ENCODE measurements around the gene FKBP2.
A peak's percentile ranks its signal among the peaks of the same experiment; 100 is the strongest.

Gene FKBP2

GRCh38 chr11:64247729-64248531 lies 7.0 kb downstream of the FKBP2 start:
- peak overlapping the region; percentile 67 to 92 for H3K9ac ChIP-seq (ENCODE audit: low read depth in 1 of 2, low read length in 2 of 2)
- peaks cover 52 to 74% of the 10 kb centered on the region in 2 donors for H3K4me1 ChIP-seq (ENCODE audit: control insufficient read depth in 1 of 2, insufficient read depth in 2 of 2, low read length in 2 of 2)
- H3K27me3 ChIP-seq (ENCODE audit: control insufficient read depth in 1 of 2, insufficient read depth in 2 of 2, low read length in 2 of 2) = no peaks in the 10 kb centered on the region
- H3K27ac ChIP-seq (ENCODE audit: low read depth, low read length) = peak overlapping the region; percentile 30
- H3K4me3 ChIP-seq (ENCODE audit: low read depth in 1 of 2, low read length in 2 of 2) = peak overlapping the region; percentile 95 to 100
- H3K9me3 ChIP-seq (ENCODE audit: control insufficient read depth in 1 of 2, low read length in 2 of 2) = no peaks in the 10 kb centered on the region
- peaks cover 0 to 12% of the 10 kb centered on the region in 2 donors for H3K36me3 ChIP-seq (ENCODE audit: control insufficient read depth in 1 of 2, insufficient read depth in 2 of 2, low read length in 2 of 2)

GRCh38 chr11:64248578-64248977 lies 7.7 kb downstream of the FKBP2 start:
- H3K36me3 ChIP-seq (ENCODE audit: control insufficient read depth in 1 of 2, insufficient read depth in 2 of 2, low read length in 2 of 2) = peaks cover 0 to 7% of the 10 kb centered on the region in 2 donors
- no peaks in the 10 kb centered on the region for H3K9me3 ChIP-seq (ENCODE audit: control insufficient read depth in 1 of 2, low read length in 2 of 2)
- H3K4me3 ChIP-seq (ENCODE audit: low read depth in 1 of 2, low read length in 2 of 2) = peak overlapping the region in 1 of 2 donors; percentile 100
- H3K27ac ChIP-seq (ENCODE audit: low read depth, low read length) = no peak overlapping the region
- H3K4me1 ChIP-seq (ENCODE audit: control insufficient read depth in 1 of 2, insufficient read depth in 2 of 2, low read length in 2 of 2) = peaks cover 52 to 74% of the 10 kb centered on the region in 2 donors
- no peaks in the 10 kb centered on the region for H3K27me3 ChIP-seq (ENCODE audit: control insufficient read depth in 1 of 2, insufficient read depth in 2 of 2, low read length in 2 of 2)
- H3K9ac ChIP-seq (ENCODE audit: low read depth in 1 of 2, low read length in 2 of 2) = peak overlapping the region; percentile 38 to 92

- peaks cover 54 to 74% of the 10 kb centered on the region in 2 donors for H3K4me1 ChIP-seq (ENCODE audit: control insufficient read depth in 1 of 2, insufficient read depth in 2 of 2, low read length in 2 of 2)
- H3K9ac ChIP-seq (ENCODE audit: low read depth in 1 of 2, low read length in 2 of 2) = peak overlapping the region in 1 of 2 donors; percentile 25
- H3K36me3 ChIP-seq (ENCODE audit: control insufficient read depth in 1 of 2, insufficient read depth in 2 of 2, low read length in 2 of 2) = peaks cover 0 to 4% of the 10 kb centered on the region in 2 donors
- no peak overlapping the region for H3K4me3 ChIP-seq (ENCODE audit: low read depth in 1 of 2, low read length in 2 of 2)
- no peaks in the 10 kb centered on the region for H3K9me3 ChIP-seq (ENCODE audit: control insufficient read depth in 1 of 2, low read length in 2 of 2)
- H3K27ac ChIP-seq (ENCODE audit: low read depth, low read length) = no peak overlapping the region
- no peaks in the 10 kb centered on the region for H3K27me3 ChIP-seq (ENCODE audit: control insufficient read depth in 1 of 2, insufficient read depth in 2 of 2, low read length in 2 of 2)
These were observed 8.1 kb downstream of the FKBP2 start for GRCh38 chr11:64249038-64249437.

- Histone ChIP-seq H3K4me3 (ENCODE audit: low read depth in 1 of 2, low read length in 2 of 2) (no peak overlapping the region), H3K9ac (ENCODE audit: low read depth in 1 of 2, low read length in 2 of 2) (peak overlapping the region; percentile 2 to 61), H3K27me3 (ENCODE audit: control insufficient read depth in 1 of 2, insufficient read depth in 2 of 2, low read length in 2 of 2) (no peaks in the 10 kb centered on the region), H3K9me3 (ENCODE audit: control insufficient read depth in 1 of 2, low read length in 2 of 2) (no peaks in the 10 kb centered on the region), H3K4me1 (ENCODE audit: control insufficient read depth in 1 of 2, insufficient read depth in 2 of 2, low read length in 2 of 2) (peaks cover 58 to 78% of the 10 kb centered on the region in 2 donors), H3K27ac (ENCODE audit: low read depth, low read length) (no peak overlapping the region), H3K36me3 (ENCODE audit: control insufficient read depth in 1 of 2, insufficient read depth in 2 of 2, low read length in 2 of 2) (peaks cover under 1 to 9% of the 10 kb centered on the region in 2 donors)
These were observed 8.9 kb downstream of the FKBP2 start for GRCh38 chr11:64249563-64250414.

GRCh38 chr11:64250415-64251015 lies 9.6 kb downstream of the FKBP2 start:
- Histone ChIP-seq H3K27me3 (ENCODE audit: control insufficient read depth in 1 of 2, insufficient read depth in 2 of 2, low read length in 2 of 2) (no peaks in the 10 kb centered on the region), H3K9ac (ENCODE audit: low read depth in 1 of 2, low read length in 2 of 2) (peak overlapping the region; percentile 61 to 82), H3K36me3 (ENCODE audit: control insufficient read depth in 1 of 2, insufficient read depth in 2 of 2, low read length in 2 of 2) (peaks cover 7 to 16% of the 10 kb centered on the region in 2 donors), H3K4me1 (ENCODE audit: control insufficient read depth in 1 of 2, insufficient read depth in 2 of 2, low read length in 2 of 2) (peaks cover 63 to 76% of the 10 kb centered on the region in 2 donors), H3K4me3 (ENCODE audit: low read depth in 1 of 2, low read length in 2 of 2) (peak overlapping the region; percentile 66 to 72), H3K9me3 (ENCODE audit: control insufficient read depth in 1 of 2, low read length in 2 of 2) (no peaks in the 10 kb centered on the region), H3K27ac (ENCODE audit: low read depth, low read length) (peak overlapping the region; percentile 39)

- Histone ChIP-seq H3K27ac (ENCODE audit: low read depth, low read length) (peak within 1 kb of the TSS; percentile 94), H3K27me3 (ENCODE audit: control insufficient read depth in 1 of 2, insufficient read depth in 2 of 2, low read length in 2 of 2) (no peaks in the 10 kb centered on the region), H3K9ac (ENCODE audit: low read depth in 1 of 2, low read length in 2 of 2) (peak within 1 kb of the TSS; percentile 84 to 89), H3K9me3 (ENCODE audit: control insufficient read depth in 1 of 2, low read length in 2 of 2) (no peaks in the 10 kb centered on the region), H3K36me3 (ENCODE audit: control insufficient read depth in 1 of 2, insufficient read depth in 2 of 2, low read length in 2 of 2) (peaks cover 11 to 23% of the 10 kb centered on the region in 2 donors), H3K4me1 (ENCODE audit: control insufficient read depth in 1 of 2, insufficient read depth in 2 of 2, low read length in 2 of 2) (peaks cover 59 to 71% of the 10 kb centered on the region in 2 donors), H3K4me3 (ENCODE audit: low read depth in 1 of 2, low read length in 2 of 2) (peak within 1 kb of the TSS; percentile 66 to 90)
These were observed 10.3 kb downstream of the FKBP2 start, which contains the start of gene PLCB3 for GRCh38 chr11:64251016-64251752. Gene PLCB3, plus strand, starts transcription at chr11:64251530. Its CDS starts 120 bp downstream, at chr11:64251650.

- no peaks in the 10 kb centered on the region for H3K27me3 ChIP-seq (ENCODE audit: control insufficient read depth in 1 of 2, insufficient read depth in 2 of 2, low read length in 2 of 2)
- H3K27ac ChIP-seq (ENCODE audit: low read depth, low read length) = peak overlapping the region; percentile 94
- peak overlapping the region; percentile 84 to 89 for H3K9ac ChIP-seq (ENCODE audit: low read depth in 1 of 2, low read length in 2 of 2)
- H3K4me1 ChIP-seq (ENCODE audit: control insufficient read depth in 1 of 2, insufficient read depth in 2 of 2, low read length in 2 of 2) = peaks cover 59 to 71% of the 10 kb centered on the region in 2 donors
- peak overlapping the region; percentile 66 to 90 for H3K4me3 ChIP-seq (ENCODE audit: low read depth in 1 of 2, low read length in 2 of 2)
- H3K9me3 ChIP-seq (ENCODE audit: control insufficient read depth in 1 of 2, low read length in 2 of 2) = no peaks in the 10 kb centered on the region
- H3K36me3 ChIP-seq (ENCODE audit: control insufficient read depth in 1 of 2, insufficient read depth in 2 of 2, low read length in 2 of 2) = peaks cover 16 to 28% of the 10 kb centered on the region in 2 donors
These were observed 10.8 kb downstream of the FKBP2 start for GRCh38 chr11:64251753-64252002.

GRCh38 chr11:64252003-64252872 lies 11.3 kb downstream of the FKBP2 start:
- Histone ChIP-seq H3K4me1 (ENCODE audit: control insufficient read depth in 1 of 2, insufficient read depth in 2 of 2, low read length in 2 of 2) (peaks cover 59 to 68% of the 10 kb centered on the region in 2 donors), H3K27ac (ENCODE audit: low read depth, low read length) (peak overlapping the region; percentile 94), H3K36me3 (ENCODE audit: control insufficient read depth in 1 of 2, insufficient read depth in 2 of 2, low read length in 2 of 2) (peaks cover 16 to 31% of the 10 kb centered on the region in 2 donors), H3K9me3 (ENCODE audit: control insufficient read depth in 1 of 2, low read length in 2 of 2) (no peaks in the 10 kb centered on the region), H3K4me3 (ENCODE audit: low read depth in 1 of 2, low read length in 2 of 2) (peak overlapping the region; percentile 66 to 90), H3K9ac (ENCODE audit: low read depth in 1 of 2, low read length in 2 of 2) (peak overlapping the region; percentile 84 to 89), H3K27me3 (ENCODE audit: control insufficient read depth in 1 of 2, insufficient read depth in 2 of 2, low read length in 2 of 2) (no peaks in the 10 kb centered on the region)

- no peaks in the 10 kb centered on the region for H3K27me3 ChIP-seq (ENCODE audit: control insufficient read depth in 1 of 2, insufficient read depth in 2 of 2, low read length in 2 of 2)
- no peaks in the 10 kb centered on the region for H3K9me3 ChIP-seq (ENCODE audit: control insufficient read depth in 1 of 2, low read length in 2 of 2)
- H3K9ac ChIP-seq (ENCODE audit: low read depth in 1 of 2, low read length in 2 of 2) = peak overlapping the region; percentile 56 to 89
- peaks cover 53 to 61% of the 10 kb centered on the region in 2 donors for H3K4me1 ChIP-seq (ENCODE audit: control insufficient read depth in 1 of 2, insufficient read depth in 2 of 2, low read length in 2 of 2)
- H3K4me3 ChIP-seq (ENCODE audit: low read depth in 1 of 2, low read length in 2 of 2) = peak overlapping the region; percentile 66 to 90
- peaks cover 16 to 37% of the 10 kb centered on the region in 2 donors for H3K36me3 ChIP-seq (ENCODE audit: control insufficient read depth in 1 of 2, insufficient read depth in 2 of 2, low read length in 2 of 2)
- H3K27ac ChIP-seq (ENCODE audit: low read depth, low read length) = peak overlapping the region; percentile 94
These were observed 12.1 kb downstream of the FKBP2 start for GRCh38 chr11:64253043-64253442.

Measured in duodenal mucosa (tissue), 2 donors.